ENCODE measurements around the gene HOXD4.

Gene HOXD4

DNA sequence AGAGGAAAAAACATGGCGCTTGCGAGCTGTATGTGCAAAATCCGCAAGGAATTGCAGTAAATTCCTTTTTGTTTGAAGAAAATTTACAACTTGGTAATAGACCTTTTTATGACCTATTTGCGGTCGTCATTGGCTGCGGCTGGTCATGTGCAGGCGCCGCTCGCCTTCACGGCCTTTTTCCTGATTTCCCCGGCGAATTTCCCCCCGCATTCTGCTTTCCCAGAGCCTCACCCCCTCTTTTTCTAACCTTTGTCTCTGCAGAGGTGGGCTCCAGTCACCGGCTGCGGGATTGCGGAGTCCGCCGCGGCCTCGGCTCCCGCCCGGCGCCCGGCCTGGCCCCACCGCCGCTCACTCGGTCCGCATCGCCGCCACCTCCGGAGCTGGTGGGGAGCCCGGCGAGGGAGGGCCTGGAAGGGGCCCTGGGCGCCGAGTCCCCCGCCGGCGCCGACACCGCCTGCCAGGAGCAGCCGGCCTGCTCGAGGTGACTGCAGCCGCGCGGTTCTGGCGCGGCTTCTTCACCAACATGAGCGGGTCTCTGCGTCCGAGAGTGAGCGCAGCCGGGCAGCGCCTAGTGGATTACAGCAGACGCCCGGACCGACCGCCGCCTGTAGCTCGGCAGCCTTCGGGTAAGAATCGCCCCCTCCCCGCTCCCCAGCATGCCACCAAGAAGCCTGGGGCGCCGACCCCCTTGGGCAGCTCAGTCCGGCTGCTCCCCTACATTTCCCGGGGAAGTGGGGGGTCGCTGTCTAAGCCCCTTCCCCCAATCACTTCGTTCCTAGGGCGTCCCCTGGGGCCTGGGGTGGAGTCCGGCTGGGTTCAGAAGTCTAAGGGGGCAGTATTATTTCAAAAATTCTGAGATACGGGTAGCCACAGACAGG lies 14.7 kb upstream of the HOXD4 start:
- no peak overlapping the region for H3K4me3 ChIP-seq (ENCODE audit: low read length)
- no peak for DNase-seq (ENCODE audit: low read depth, low spot score)

- no peak for DNase-seq (ENCODE audit: low read depth, low spot score)
- H3K4me3 ChIP-seq (ENCODE audit: low read length): no peak overlapping the region
These were observed 14.1 kb upstream of the HOXD4 start for GRCh38 chr2:176137252-176137580.

DNA sequence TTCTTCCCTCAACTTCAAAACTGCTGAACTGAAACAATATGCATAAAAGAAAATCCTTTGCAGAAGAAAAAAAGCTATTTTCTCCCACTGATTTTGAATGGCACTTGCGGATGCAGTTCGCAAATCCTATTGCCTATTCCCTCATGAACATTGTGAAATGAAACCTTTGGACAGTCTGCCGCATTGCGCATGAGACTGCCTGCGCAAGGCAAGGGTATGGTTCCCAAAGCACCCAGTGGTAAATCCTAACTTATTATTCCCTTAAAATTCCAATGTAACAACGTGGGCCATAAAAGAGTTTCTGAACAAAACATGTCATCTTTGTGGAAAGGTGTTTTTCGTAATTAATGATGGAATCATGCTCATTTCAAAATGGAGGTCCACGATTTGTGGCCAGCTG lies 13.4 kb upstream of the HOXD4 start:
- no peak overlapping the region for H3K4me3 ChIP-seq (ENCODE audit: low read length)
- no peak for DNase-seq (ENCODE audit: low read depth, low spot score)

- no peak for DNase-seq (ENCODE audit: low read depth, low spot score)
- no peak overlapping the region for H3K4me3 ChIP-seq (ENCODE audit: low read length)
These were observed 12.8 kb upstream of the HOXD4 start for GRCh38 chr2:176138526-176138922.

GRCh38 chr2:176138923-176139660 lies 12.3 kb upstream of the HOXD4 start:
- no peak overlapping the region for H3K4me3 ChIP-seq (ENCODE audit: low read length)
- DNase-seq (ENCODE audit: low read depth, low spot score): no peak

GRCh38 chr2:176139661-176140512 lies 11.5 kb upstream of the HOXD4 start:
- peak overlapping the region; percentile 49 for H3K4me3 ChIP-seq (ENCODE audit: low read length)
- DNase-seq (ENCODE audit: low read depth, low spot score): no peak

- peak overlapping the region; percentile 49 for H3K4me3 ChIP-seq (ENCODE audit: low read length)
- DNase-seq (ENCODE audit: low read depth, low spot score): peak; percentile 80
These were observed 10.6 kb upstream of the HOXD4 start for GRCh38 chr2:176140513-176141317.

- no peak for DNase-seq (ENCODE audit: low read depth, low spot score)
These were observed 9.1 kb upstream of the HOXD4 start for GRCh38 chr2:176142281-176142680.

GRCh38 chr2:176145085-176145969 lies 6.0 kb upstream of the HOXD4 start:
- DNase-seq (ENCODE audit: low read depth, low spot score): no peak

More at GRCh38 chr2:176142281-176142680, 9.1 kb upstream of the HOXD4 start:
- no peak overlapping the region for H3K4me3 ChIP-seq (ENCODE audit: low read length)

GRCh38 chr2:176146101-176146500 lies 5.2 kb upstream of the HOXD4 start:
- DNase-seq (ENCODE audit: low read depth, low spot score): no peak
- no peak overlapping the region for H3K4me3 ChIP-seq (ENCODE audit: low read length)

More at GRCh38 chr2:176145085-176145969, 6.0 kb upstream of the HOXD4 start:
- no peak overlapping the region for H3K4me3 ChIP-seq (ENCODE audit: low read length)

GRCh38 chr2:176146645-176147044 lies 4.7 kb upstream of the HOXD4 start:
- DNase-seq (ENCODE audit: low read depth, low spot score): no peak
- no peak overlapping the region for H3K4me3 ChIP-seq (ENCODE audit: low read length)

- no peak for DNase-seq (ENCODE audit: low read depth, low spot score)
- H3K4me3 ChIP-seq (ENCODE audit: low read length): no peak overlapping the region
These were observed 4.0 kb upstream of the HOXD4 start for GRCh38 chr2:176147210-176147799.

GRCh38 chr2:176147800-176148496 lies 3.4 kb upstream of the HOXD4 start:
- DNase-seq (ENCODE audit: low read depth, low spot score): no peak
- H3K4me3 ChIP-seq (ENCODE audit: low read length): no peak overlapping the region

DNA sequence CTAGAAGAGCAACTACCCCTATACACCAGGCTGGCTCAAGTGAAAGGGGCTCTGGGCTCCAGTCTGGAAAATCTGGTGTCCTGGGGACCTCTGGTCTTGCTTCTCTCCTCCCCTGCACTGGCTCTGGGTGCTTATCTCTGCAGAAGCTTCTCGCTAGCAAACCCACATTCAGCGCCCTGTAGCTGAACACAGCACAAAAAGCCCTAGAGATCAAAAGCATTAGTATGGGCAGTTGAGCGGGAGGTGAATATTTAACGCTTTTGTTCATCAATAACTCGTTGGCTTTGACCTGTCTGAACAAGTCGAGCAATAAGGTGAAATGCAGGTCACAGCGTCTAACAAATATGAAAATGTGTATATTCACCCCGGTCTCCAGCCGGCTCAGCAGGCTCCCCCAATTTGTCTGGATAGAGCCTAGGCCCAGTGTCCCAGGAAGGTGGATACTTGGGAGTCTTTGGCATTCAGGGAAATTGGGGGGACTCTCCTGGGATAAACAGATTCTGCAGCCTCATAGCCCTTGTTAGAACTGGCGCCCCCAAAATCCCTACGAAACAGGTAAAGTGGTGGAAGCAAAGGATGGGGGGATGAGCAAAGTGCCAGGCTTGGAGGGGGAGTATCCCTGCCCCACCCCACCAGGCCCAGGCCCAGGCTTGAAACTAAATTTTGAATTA lies 2.5 kb upstream of the HOXD4 start:
- no peak overlapping the region for H3K4me3 ChIP-seq (ENCODE audit: low read length)
- no peak for DNase-seq (ENCODE audit: low read depth, low spot score)

DNA sequence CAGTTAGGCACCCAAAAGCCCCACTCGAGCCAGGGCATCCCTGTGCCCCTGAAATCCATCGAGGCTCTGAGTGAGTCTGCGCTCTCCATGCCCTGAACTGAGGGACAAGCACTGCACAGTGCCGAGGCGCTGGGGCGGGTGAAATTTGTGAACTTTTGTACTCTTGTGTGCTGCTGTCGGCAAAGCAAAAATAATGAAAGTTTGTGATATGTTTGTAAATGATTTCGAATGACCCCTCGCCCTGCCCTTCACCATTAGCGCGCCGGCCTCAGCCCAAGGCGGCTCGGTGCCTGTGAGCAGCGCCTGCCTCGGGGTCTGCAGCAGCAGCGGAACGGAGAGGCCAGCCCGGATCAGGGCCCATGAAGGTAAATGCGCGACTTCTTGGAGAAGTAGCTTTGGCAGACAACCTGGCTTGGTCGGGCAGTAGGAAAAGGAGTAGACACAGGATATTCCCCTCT lies 1.8 kb upstream of the HOXD4 start:
- DNase-seq (ENCODE audit: low read depth, low spot score): no peak
- H3K4me3 ChIP-seq (ENCODE audit: low read length): no peak overlapping the region

DNA sequence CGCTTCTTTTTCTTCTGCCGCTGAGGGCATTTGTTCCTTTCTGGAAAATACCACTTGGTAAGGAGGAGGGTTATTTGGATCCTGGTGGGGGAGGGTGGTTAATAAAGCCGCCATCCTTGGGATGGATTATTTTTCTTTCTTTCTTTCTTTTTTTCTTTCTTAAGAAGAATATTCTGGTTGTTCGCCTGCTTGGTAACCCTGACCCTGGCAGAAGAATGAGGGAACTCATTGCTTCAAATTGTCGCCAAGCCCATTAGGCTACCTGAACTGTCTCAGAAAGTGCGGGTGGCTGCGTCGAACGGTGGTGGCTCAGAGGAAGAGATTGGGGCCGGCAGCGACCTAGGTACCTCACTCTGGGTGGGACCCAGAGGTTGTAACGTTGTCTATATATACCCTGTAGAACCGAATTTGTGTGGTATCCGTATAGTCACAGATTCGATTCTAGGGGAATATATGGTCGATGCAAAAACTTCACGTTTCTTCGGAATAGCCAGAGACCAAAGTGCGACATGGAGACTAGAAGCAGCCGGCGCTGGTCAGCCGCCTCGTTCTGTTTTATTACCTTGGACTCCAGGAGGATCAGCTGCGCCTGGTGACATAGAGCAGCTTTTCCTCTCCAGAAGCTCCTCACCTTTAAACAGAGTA lies 1.3 kb upstream of the HOXD4 start:
- no peak overlapping the region for H3K4me3 ChIP-seq (ENCODE audit: low read length)
- no peak for DNase-seq (ENCODE audit: low read depth, low spot score)
